ENCODE data around the gene MVK. TPM values are rescaled to one million over a fixed set of nuclear protein-coding genes. Genes with fewer than 3 reads are reported as not detected.

The MVK gene
- total RNA-seq, 1 donor, result 9.7 TPM

- TF ChIP-seq, protein P1, sequence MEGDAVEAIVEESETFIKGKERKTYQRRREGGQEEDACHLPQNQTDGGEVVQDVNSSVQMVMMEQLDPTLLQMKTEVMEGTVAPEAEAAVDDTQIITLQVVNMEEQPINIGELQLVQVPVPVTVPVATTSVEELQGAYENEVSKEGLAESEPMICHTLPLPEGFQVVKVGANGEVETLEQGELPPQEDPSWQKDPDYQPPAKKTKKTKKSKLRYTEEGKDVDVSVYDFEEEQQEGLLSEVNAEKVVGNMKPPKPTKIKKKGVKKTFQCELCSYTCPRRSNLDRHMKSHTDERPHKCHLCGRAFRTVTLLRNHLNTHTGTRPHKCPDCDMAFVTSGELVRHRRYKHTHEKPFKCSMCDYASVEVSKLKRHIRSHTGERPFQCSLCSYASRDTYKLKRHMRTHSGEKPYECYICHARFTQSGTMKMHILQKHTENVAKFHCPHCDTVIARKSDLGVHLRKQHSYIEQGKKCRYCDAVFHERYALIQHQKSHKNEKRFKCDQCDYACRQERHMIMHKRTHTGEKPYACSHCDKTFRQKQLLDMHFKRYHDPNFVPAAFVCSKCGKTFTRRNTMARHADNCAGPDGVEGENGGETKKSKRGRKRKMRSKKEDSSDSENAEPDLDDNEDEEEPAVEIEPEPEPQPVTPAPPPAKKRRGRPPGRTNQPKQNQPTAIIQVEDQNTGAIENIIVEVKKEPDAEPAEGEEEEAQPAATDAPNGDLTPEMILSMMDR (IDR thresholded peaks at IDR 0.05; ENCODE audit: insufficient read depth, low read length), result no peak
- no peak overlapping the region for H3K4me3 ChIP-seq (ENCODE audit: low read depth, low read length)
- DNase-seq (ENCODE audit: low read depth), result no peak
These were observed 13.0 kb downstream of the MVK start for GRCh38 chr12:109586385-109587296.

- TF ChIP-seq, protein P1 (IDR thresholded peaks at IDR 0.05; ENCODE audit: insufficient read depth, low read length), result no peak
- H3K4me3 ChIP-seq (ENCODE audit: low read depth, low read length), result no peak overlapping the region
- DNase-seq (ENCODE audit: low read depth), result no peak
These were observed 14.3 kb downstream of the MVK start for GRCh38 chr12:109587921-109588320.

- no peak overlapping the region for H3K4me3 ChIP-seq (ENCODE audit: low read depth, low read length)
- TF ChIP-seq, protein P1 (IDR thresholded peaks at IDR 0.05; ENCODE audit: insufficient read depth, low read length), result no peak
- no peak for DNase-seq (ENCODE audit: low read depth)
These were observed 15.1 kb downstream of the MVK start for GRCh38 chr12:109588461-109589239.

DNA sequence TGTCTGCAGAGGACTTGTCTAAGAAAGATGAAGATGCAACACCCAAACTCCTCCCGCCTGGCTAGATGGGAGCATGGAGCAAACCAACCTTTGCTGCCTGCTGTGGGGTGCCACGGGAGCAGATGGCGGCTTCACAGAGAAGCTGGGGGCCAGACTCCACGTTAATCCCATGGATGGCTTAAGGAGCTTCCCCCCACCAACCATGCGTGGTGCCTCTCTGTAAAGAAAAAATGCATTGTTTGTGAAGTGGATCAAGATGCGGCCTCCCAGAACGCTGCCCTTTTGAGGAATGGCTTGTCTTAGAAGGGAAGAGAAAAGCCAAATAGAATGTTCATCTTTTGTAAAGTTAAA is 15.6 kb downstream of the MVK start:
- TF ChIP-seq, protein P1 (IDR thresholded peaks at IDR 0.05; ENCODE audit: insufficient read depth, low read length), result no peak
- no peak for DNase-seq (ENCODE audit: low read depth)
- H3K4me3 ChIP-seq (ENCODE audit: low read depth, low read length), result no peak overlapping the region

DNA sequence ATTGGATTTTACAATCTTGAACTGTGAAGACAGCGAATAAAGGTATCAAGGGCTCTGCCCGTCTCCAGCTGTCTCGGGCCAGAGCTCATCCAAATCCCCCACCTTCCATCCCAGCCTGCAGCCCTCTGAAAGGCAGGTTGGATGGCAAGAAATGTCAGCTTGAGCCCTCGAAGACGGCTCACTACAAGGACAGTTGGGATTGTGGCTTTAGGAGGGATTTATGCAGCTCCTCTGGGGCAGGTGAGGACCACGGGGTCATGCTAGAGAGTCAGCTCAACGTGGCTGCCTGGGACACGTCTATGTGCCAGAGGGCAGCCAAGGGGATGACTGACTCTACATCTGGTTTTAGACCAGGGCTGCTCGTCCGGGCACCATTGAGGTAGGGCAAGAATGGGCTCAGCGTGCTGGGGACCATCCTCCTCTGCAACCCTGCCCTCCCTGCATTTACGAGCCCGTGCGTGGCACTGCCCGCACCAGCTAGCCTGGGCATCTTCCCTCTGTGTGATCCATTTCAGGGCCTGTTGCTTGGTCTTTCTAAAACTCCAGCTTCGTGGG is 16.2 kb downstream of the MVK start:
- TF ChIP-seq, protein P1 (IDR thresholded peaks at IDR 0.05; ENCODE audit: insufficient read depth, low read length), result no peak
- no peak for DNase-seq (ENCODE audit: low read depth)
- no peak overlapping the region for H3K4me3 ChIP-seq (ENCODE audit: low read depth, low read length)

DNA sequence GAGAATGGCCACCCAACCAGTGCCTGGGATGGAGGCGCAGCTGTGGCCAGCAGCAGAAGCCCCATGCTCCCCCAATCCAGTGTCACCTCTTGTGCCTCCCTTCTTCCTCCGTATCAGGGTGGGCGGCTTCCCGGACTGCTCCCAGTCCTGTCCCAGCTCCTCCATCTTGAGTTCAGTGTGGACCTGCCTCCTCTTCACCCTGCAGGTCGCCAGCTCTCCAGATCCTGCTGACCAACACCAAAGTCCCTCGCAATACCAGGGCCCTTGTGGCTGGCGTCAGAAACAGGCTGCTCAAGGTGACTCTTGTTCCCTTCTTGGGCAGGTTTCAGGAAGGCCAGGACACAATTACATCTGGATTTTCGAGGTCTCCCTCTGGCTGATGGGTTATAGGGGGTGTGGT is 17.0 kb downstream of the MVK start:
- DNase-seq (ENCODE audit: low read depth), result no peak
- TF ChIP-seq, protein P1 (IDR thresholded peaks at IDR 0.05; ENCODE audit: insufficient read depth, low read length), result no peak
- H3K4me3 ChIP-seq (ENCODE audit: low read depth, low read length), result no peak overlapping the region
